ENCODE data around the gene ZMYND19. TPM values are rescaled to one million over a fixed set of nuclear protein-coding genes. Genes with fewer than 3 reads are reported as not detected.
"Not testable (repeated sequence)": the region's sequence is repeated elsewhere in the genome, so short reads cannot be mapped to it uniquely, and the experiment has no call there.

Gene ZMYND19
- polyA plus RNA-seq, 1 experiment = 14.9 TPM

- no peak for TF ChIP-seq CTCF (IDR thresholded peaks at IDR 0.05; ENCODE audit: insufficient read depth, low read depth, low read length)
- Histone ChIP-seq H3K36me3 (ENCODE audit: control insufficient read depth, insufficient read depth, low read length) (no peaks in the 10 kb centered on the region), H3K27me3 (ENCODE audit: control insufficient read depth, insufficient read depth, low read length) (no peaks in the 10 kb centered on the region), H3K4me3 (ENCODE audit: low read depth, low read length) (no peak overlapping the region)
- no peak for DNase-seq (ENCODE audit: low read depth)
- POLR2A ChIA-PET = interaction anchor here (0.6 kb wide), 1 partner anchor 19 kb away, joined by 3 read pairs; no protein-coding TSS in a partner anchor
- CTCF ChIA-PET = interaction anchor here (0.7 to 2.0 kb wide), 18 partner anchors 10 to 406 kb away, joined by 3 to 13 read pairs (median 3); partner anchors contain the start of genes MRPL41, NRARP, PNPLA7 and ZMYND19
Measured at GRCh38 chr9:137535120-137535428, 55.2 kb downstream of the ZMYND19 start.

- CTCF ChIA-PET = interaction anchor here (0.7 to 2.0 kb wide), 18 partner anchors 9 to 405 kb away, joined by 3 to 13 read pairs (median 3); partner anchors contain the start of genes MRPL41, NRARP, PNPLA7 and ZMYND19
- no peak overlapping the region for H3K4me3 ChIP-seq (ENCODE audit: low read depth, low read length)
- TF ChIP-seq CTCF (IDR thresholded peaks at IDR 0.05; ENCODE audit: insufficient read depth, low read depth, low read length) = peak; percentile 82
- POLR2A ChIA-PET = interaction anchor here (0.6 kb wide), 1 partner anchor 19 kb away, joined by 3 read pairs; no protein-coding TSS in a partner anchor
- H3K36me3 ChIP-seq (ENCODE audit: control insufficient read depth, insufficient read depth, low read length) = no peaks in the 10 kb centered on the region
- H3K27me3 ChIP-seq (ENCODE audit: control insufficient read depth, insufficient read depth, low read length) = no peaks in the 10 kb centered on the region
- DNase-seq (ENCODE audit: low read depth) = no peak
Measured at GRCh38 chr9:137534256-137535119, 55.8 kb downstream of the ZMYND19 start.

GRCh38 chr9:137532891-137533468 lies 57.3 kb downstream of the ZMYND19 start:
- H3K4me3 ChIP-seq (ENCODE audit: low read depth, low read length); DNase-seq (ENCODE audit: low read depth); POLR2A ChIA-PET; H3K36me3 ChIP-seq (ENCODE audit: control insufficient read depth, insufficient read depth, low read length); H3K27me3 ChIP-seq (ENCODE audit: control insufficient read depth, insufficient read depth, low read length): not testable (repeated sequence)
- CTCF ChIA-PET = interaction anchor here (0.6 to 1.1 kb wide), 2 partner anchors 42 to 110 kb away, joined by 3 read pairs; partner anchors contain the start of genes EXD3 and NOXA1

Small RNA genes within 50 kb of the gene (small RNA-seq; reads per million reads assigned to genes)
- not detected for gene RF00017 (ENCODE audit: insufficient read length, low read depth, low replicate concordance)

Other genes starting within 250 kb of the ZMYND19 start
- gene EXD3, start 167.3 kb downstream of the ZMYND19 start, polyA plus RNA-seq (2011; rRNA removed) = 4.9 and 5.4 TPM in 2 replicates
- gene NOXA1, start 167.1 kb downstream of the ZMYND19 start, polyA plus RNA-seq (2011; rRNA removed) = 0.20 and 0.32 TPM in 2 replicates
- gene ENTPD8, start 149.2 kb downstream of the ZMYND19 start, polyA plus RNA-seq (2011; rRNA removed) = not detected in 2 replicates
- 21.5 and 35.7 TPM in 2 replicates for gene NSMF, start 131.2 kb downstream of the ZMYND19 start, polyA plus RNA-seq (2011; rRNA removed)
- 0.40 and 0.63 TPM in 2 replicates for gene PNPLA7, start 40.1 kb downstream of the ZMYND19 start, polyA plus RNA-seq (2011; rRNA removed)
- 19.8 and 28.7 TPM in 2 replicates for gene MRPL41, start 38.6 kb downstream of the ZMYND19 start, polyA plus RNA-seq (2011; rRNA removed)
- gene DPH7, start 11.6 kb downstream of the ZMYND19 start, polyA plus RNA-seq (2011; rRNA removed) = 21.1 and 29.4 TPM in 2 replicates
- 22.0 and 46.1 TPM in 2 replicates for gene ARRDC1, start 15.2 kb upstream of the ZMYND19 start, polyA plus RNA-seq (2011; rRNA removed)
- gene EHMT1, start 28.5 kb upstream of the ZMYND19 start, polyA plus RNA-seq (2011; rRNA removed) = 18.1 and 23.3 TPM in 2 replicates

All from BJ (cell line).